Loucy (cell line): ENCODE results near the gene HIF1AN.

ENCODE experiments used
- H2AFZ ChIP-seq: fragments of 200-600 bp; sonication (generic); 2 replicates; pipeline ENCODE4 v1.6.0; 2016; ENCODE audit warnings: antibody characterized with exemption, mild to moderate bottlenecking, low read length, moderate library complexity
- H3F3A ChIP-seq: fragments of 200-600 bp; 2 replicates; pipeline ENCODE4 v1.6.0; 2016; ENCODE audit warnings: antibody characterized with exemption, low read depth, mild to moderate bottlenecking
- H3K27me3 ChIP-seq: fragments of 200-600 bp; sonication (generic); 2 replicates; pipeline ENCODE4 v1.6.1; 2014; ENCODE audit warnings: low read length, mild to moderate bottlenecking; ENCODE audit not compliant: insufficient read depth, poor library complexity, severe bottlenecking
- H3K36me3 ChIP-seq: fragments of 200-600 bp; sonication (generic); 2 replicates; pipeline ENCODE4 v1.6.1; 2016; ENCODE audit warnings: low read length; ENCODE audit not compliant: insufficient read depth
- H3K4me1 ChIP-seq: fragments of 200-600 bp; sonication (generic); 2 replicates; pipeline ENCODE4 v1.5.1; 2014; ENCODE audit warnings: low read length, mild to moderate bottlenecking; ENCODE audit not compliant: insufficient read depth, poor library complexity, severe bottlenecking
- H3K4me2 ChIP-seq: fragments of 200-600 bp; sonication (generic); 2 replicates; pipeline ENCODE4 v1.6.0; 2014; ENCODE audit warnings: antibody characterized with exemption, low read length, low read depth, mild to moderate bottlenecking; ENCODE audit not compliant: poor library complexity, severe bottlenecking
- H3K4me3 ChIP-seq: fragments of 200-600 bp; sonication (generic); 2 replicates; pipeline ENCODE4 v1.5.1; 2014; ENCODE audit warnings: low read length, mild to moderate bottlenecking, mixed read lengths; ENCODE audit not compliant: poor library complexity, severe bottlenecking
- H3K79me2 ChIP-seq: fragments of 200-600 bp; sonication (generic); 2 replicates; pipeline ENCODE4 v1.6.1; 2014; ENCODE audit warnings: low read length; ENCODE audit not compliant: insufficient read depth
- H3K9ac ChIP-seq: fragments of 200-600 bp; sonication (generic); 2 replicates; pipeline ENCODE4 v1.6.0; 2014; ENCODE audit warnings: mild to moderate bottlenecking, low read depth, low read length, moderate library complexity; ENCODE audit not compliant: poor library complexity, severe bottlenecking
- H3K9me2 ChIP-seq: fragments of 200-600 bp; sonication (generic); replicated peaks from 2 replicates; pipeline ENCODE4 v1.6.1; 2016; ENCODE audit warnings: low read depth, low read length, mixed read lengths
- H3K9me3 ChIP-seq: fragments of 200-600 bp; sonication (generic); 2 replicates; pipeline ENCODE4 v1.6.1; 2014; ENCODE audit warnings: mild to moderate bottlenecking, antibody characterized with exemption, low read length, low read depth; ENCODE audit not compliant: insufficient read depth
- H4K20me1 ChIP-seq: fragments of 200-600 bp; sonication (generic); 2 replicates; pipeline ENCODE4 v1.6.0; 2014; ENCODE audit warnings: antibody characterized with exemption, low read length, mild to moderate bottlenecking; ENCODE audit not compliant: insufficient read depth, poor library complexity, severe bottlenecking
- EZH2phosphoT487 ChIP-seq: fragments of 200-600 bp; IDR thresholded peaks from 2 replicates; pipeline ENCODE4 v1.6.1; 2018; ENCODE audit warnings: antibody characterized with exemption, mild to moderate bottlenecking, moderate library complexity, borderline replicate concordance
- TF ChIP-seq, protein P1 (sequence below): fragments of 200-600 bp; sonication (generic); conservative IDR thresholded peaks from 2 replicates; pipeline ENCODE4 v1.5.1; 2014; ENCODE audit warnings: mild to moderate bottlenecking, antibody characterized with exemption, low read length

HIF1AN gene

DNA sequence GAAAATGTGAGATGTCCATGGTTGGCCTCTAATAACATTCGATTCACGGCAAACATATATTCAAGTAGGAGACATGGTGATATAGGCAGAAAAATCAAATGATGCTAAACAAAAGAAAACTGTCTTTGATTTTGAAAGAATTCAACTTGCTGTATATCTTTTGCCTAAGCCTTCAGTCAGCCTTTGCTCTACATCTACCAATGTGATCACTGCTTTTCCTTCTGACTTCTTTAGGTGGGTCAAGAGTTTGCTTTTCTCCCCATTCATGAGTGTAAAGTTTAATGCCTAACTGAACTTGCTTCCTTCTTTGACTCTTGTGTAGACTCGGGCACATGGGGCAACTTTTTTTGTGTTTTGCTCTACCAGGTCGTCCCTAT, 417 bp upstream of the HIF1AN start:
- Histone ChIP-seq H3K9ac (peak overlapping the region; percentile 84), H2AFZ (peak overlapping the region; percentile 75), H3K9me3 (no peaks in the 10 kb centered on the region), H3K9me2 (no peaks in the 10 kb centered on the region), H3K79me2 (peaks cover 45% of the 10 kb centered on the region), H3K4me1 (peaks cover 47% of the 10 kb centered on the region), H3K4me2 (peak overlapping the region; percentile 51), H3K27me3 (no peaks in the 10 kb centered on the region), H4K20me1 (peaks cover 31% of the 10 kb centered on the region), H3K36me3 (peaks cover 3% of the 10 kb centered on the region; the same call in 1 of the 2 replicates), H3F3A (no peaks in the 10 kb centered on the region), H3K4me3 (peak overlapping the region; percentile 85)
- no peak for TF ChIP-seq EZH2phosphoT487
- TF ChIP-seq, protein P1, sequence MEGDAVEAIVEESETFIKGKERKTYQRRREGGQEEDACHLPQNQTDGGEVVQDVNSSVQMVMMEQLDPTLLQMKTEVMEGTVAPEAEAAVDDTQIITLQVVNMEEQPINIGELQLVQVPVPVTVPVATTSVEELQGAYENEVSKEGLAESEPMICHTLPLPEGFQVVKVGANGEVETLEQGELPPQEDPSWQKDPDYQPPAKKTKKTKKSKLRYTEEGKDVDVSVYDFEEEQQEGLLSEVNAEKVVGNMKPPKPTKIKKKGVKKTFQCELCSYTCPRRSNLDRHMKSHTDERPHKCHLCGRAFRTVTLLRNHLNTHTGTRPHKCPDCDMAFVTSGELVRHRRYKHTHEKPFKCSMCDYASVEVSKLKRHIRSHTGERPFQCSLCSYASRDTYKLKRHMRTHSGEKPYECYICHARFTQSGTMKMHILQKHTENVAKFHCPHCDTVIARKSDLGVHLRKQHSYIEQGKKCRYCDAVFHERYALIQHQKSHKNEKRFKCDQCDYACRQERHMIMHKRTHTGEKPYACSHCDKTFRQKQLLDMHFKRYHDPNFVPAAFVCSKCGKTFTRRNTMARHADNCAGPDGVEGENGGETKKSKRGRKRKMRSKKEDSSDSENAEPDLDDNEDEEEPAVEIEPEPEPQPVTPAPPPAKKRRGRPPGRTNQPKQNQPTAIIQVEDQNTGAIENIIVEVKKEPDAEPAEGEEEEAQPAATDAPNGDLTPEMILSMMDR: no peak

DNA sequence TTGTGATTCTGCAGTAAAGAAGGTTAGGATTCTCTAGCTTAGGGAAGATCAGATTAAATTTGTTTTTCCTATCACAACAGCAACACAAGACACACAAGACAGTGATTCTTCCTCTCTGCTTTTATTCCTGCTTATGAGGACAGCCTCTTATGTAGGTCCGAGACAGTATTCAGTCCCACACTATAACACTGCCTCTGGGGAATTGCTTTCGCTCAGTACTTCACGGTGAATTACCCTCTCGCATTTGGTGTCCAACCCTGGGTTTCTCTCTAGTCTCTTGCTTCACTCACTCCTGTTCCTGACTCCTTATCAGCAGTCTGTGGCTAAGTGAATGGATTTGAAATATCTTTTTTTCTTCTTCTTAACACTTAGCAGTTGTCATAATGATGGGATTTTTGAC, 1.7 kb downstream of the HIF1AN start:
- no peaks in the 10 kb centered on the region for H3K27me3 ChIP-seq

DNA sequence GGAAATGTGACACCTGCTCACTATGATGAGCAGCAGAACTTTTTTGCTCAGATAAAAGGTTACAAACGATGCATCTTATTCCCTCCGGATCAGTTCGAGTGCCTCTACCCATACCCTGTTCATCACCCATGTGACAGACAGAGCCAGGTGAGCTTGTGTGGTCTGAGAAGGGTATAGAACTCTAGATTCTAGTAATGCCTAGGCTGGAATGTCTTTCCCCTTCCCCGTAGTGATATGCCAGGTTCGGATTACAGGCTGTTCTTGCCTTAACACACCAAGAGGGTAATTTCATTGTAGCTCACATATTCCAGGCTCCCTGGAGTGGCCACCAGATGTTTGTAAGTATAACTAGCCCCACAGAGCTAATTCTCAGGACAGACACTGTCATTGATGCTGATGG, 9.2 kb downstream of the HIF1AN start:
- peaks cover 34% of the 10 kb centered on the region for H3K79me2 ChIP-seq
- no peak overlapping the region for H3K9ac ChIP-seq
- no peaks in the 10 kb centered on the region for H3K9me2 ChIP-seq
- no peak overlapping the region for H2AFZ ChIP-seq
- H3K36me3 ChIP-seq: peaks cover 83% of the 10 kb centered on the region; the same call in 1 of the 2 replicates
- peak overlapping the region; percentile 4 for H3K4me2 ChIP-seq
- H3F3A ChIP-seq: no peaks in the 10 kb centered on the region
- no peaks in the 10 kb centered on the region for H3K4me1 ChIP-seq
- no peak overlapping the region for H3K4me3 ChIP-seq
- TF ChIP-seq, protein P1: no peak
- TF ChIP-seq EZH2phosphoT487: no peak
- no peaks in the 10 kb centered on the region for H3K9me3 ChIP-seq
- no peaks in the 10 kb centered on the region for H3K27me3 ChIP-seq
- H4K20me1 ChIP-seq: peaks cover 6% of the 10 kb centered on the region

More for the DNA sequence above, 1.7 kb downstream of the HIF1AN start:
- H3K4me1 ChIP-seq: peaks cover 45% of the 10 kb centered on the region
- H3K4me3 ChIP-seq: peak overlapping the region; percentile 85
- H3K9ac ChIP-seq: peak overlapping the region; percentile 84
- H3K9me3 ChIP-seq: no peaks in the 10 kb centered on the region
- peaks cover 20% of the 10 kb centered on the region; the same call in 1 of the 2 replicates for H3K36me3 ChIP-seq
- H3K4me2 ChIP-seq: peak overlapping the region; percentile 100
- no peak for TF ChIP-seq EZH2phosphoT487
- TF ChIP-seq, protein P1: no peak
- H2AFZ ChIP-seq: no peak overlapping the region
- peaks cover 37% of the 10 kb centered on the region for H4K20me1 ChIP-seq
- H3F3A ChIP-seq: no peaks in the 10 kb centered on the region
- H3K9me2 ChIP-seq: no peaks in the 10 kb centered on the region
- peaks cover 63% of the 10 kb centered on the region for H3K79me2 ChIP-seq
